Tibial nerve (tissue), 4 donors: Measurements from ENCODE around the gene PRR16. TPM values are rescaled to one million over a fixed set of nuclear protein-coding genes. Genes with fewer than 3 reads are reported as not detected.

Experiments
- DNase-seq, 2 donors: peaks; one replicate each; pipeline ENCODE4 v3.0.0-alpha.2; 2019; ENCODE audit warnings: low spot score in 2 of 2
- H3K27ac ChIP-seq, 4 donors: fragments of 200-600 bp; sonication (generic) in 3 of 4; one replicate each; pipeline ENCODE4 v1.5.1; 2017 to 2019; ENCODE audit warnings: mild to moderate bottlenecking in 1 of 4
- H3K27me3 ChIP-seq, 2 donors: fragments of 200-600 bp; sonication (generic) in 1 of 2; one replicate each; pipeline versions ENCODE4 v1.5.1 to v1.6.0; 2017 to 2019
- H3K36me3 ChIP-seq, 3 donors: fragments of 200-600 bp; sonication (generic); one replicate each; pipeline ENCODE4 v1.5.1; 2018 to 2019
- H3K4me1 ChIP-seq, 4 donors: fragments of 200-600 bp; sonication (generic) in 3 of 4; one replicate each; pipeline ENCODE4 v1.5.1; 2017 to 2019
- H3K4me3 ChIP-seq, 4 donors: fragments of 200-600 bp; sonication (generic) in 3 of 4; one replicate each; pipeline ENCODE4 v1.5.1; 2017 to 2019; ENCODE audit warnings: mild to moderate bottlenecking in 1 of 4, moderate library complexity in 1 of 4
- H3K9me3 ChIP-seq, 4 donors: fragments of 200-600 bp; sonication (generic) in 3 of 4; one replicate each; pipeline ENCODE4 v1.5.1; 2017 to 2019
- EP300 ChIP-seq, 2 donors: sonication (generic); formaldehyde crosslinking; IDR thresholded peaks; one replicate each; pipeline ENCODE4 v1.6.1; 2017; ENCODE audit warnings: antibody characterized with exemption in 2 of 2, mild to moderate bottlenecking in 1 of 2
- POLR2A ChIP-seq, 2 donors: fragments of 450-650 bp; IDR thresholded peaks; one replicate each; pipeline ENCODE4 v1.6.1; 2017; ENCODE audit warnings: antibody characterized with exemption in 2 of 2, mild to moderate bottlenecking in 2 of 2, moderate library complexity in 2 of 2
- WGBS, 2 donors: methylation state at CpG; one replicate each; pipeline ENCODE4 v1.1.5; 2018; 5-methylcytosine and 5-hydroxymethylcytosine counted together
- total RNA-seq, 4 donors: library from RNA; depleted of rRNA; stranded (reverse); fragments of >200 nt; gene quantifications; one replicate each; pipeline ENCODE4 v1.1.0, GENCODE V29; 2016
- TF ChIP-seq, protein P1 (sequence below), 5 experiments: fragments of 200-600 bp in 3 of 5; fragments of 450-650 bp in 2 of 5; sonication (generic) in 3 of 5; IDR thresholded peaks; one replicate each; pipeline ENCODE4 v1.5.1; 2016 to 2019; ENCODE audit warnings: antibody characterized with exemption in 5 of 5, mild to moderate bottlenecking in 3 of 5, moderate library complexity in 2 of 5

Gene PRR16
- total RNA-seq, 4 donors from 2014 or later = 2.1 to 5.1 (median 2.5) TPM; not detected in 1

DNA sequence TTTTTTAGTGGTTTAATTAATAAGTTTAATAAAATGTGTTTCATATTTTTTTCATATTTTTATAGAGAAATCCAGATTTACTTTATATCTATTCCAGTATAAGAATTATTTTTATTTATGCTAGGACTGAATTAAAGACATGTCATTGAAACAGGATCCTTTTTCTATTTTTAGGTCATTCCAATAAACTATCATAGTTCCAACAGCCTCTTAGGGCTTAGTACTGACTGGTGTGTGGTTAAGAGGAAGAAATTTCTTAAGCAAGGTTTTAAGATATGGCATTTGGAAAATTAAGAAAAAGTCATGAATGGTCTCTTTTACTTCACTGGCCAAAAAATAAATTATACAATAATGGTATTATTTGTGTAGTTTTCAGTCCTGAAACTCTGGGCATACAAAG lies 31.2 kb upstream of the PRR16 start:
- TF ChIP-seq POLR2A (IDR thresholded peaks at IDR 0.05) = no peak
- TF ChIP-seq EP300 (IDR thresholded peaks at IDR 0.05) = no peak
- TF ChIP-seq, protein P1, sequence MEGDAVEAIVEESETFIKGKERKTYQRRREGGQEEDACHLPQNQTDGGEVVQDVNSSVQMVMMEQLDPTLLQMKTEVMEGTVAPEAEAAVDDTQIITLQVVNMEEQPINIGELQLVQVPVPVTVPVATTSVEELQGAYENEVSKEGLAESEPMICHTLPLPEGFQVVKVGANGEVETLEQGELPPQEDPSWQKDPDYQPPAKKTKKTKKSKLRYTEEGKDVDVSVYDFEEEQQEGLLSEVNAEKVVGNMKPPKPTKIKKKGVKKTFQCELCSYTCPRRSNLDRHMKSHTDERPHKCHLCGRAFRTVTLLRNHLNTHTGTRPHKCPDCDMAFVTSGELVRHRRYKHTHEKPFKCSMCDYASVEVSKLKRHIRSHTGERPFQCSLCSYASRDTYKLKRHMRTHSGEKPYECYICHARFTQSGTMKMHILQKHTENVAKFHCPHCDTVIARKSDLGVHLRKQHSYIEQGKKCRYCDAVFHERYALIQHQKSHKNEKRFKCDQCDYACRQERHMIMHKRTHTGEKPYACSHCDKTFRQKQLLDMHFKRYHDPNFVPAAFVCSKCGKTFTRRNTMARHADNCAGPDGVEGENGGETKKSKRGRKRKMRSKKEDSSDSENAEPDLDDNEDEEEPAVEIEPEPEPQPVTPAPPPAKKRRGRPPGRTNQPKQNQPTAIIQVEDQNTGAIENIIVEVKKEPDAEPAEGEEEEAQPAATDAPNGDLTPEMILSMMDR (IDR thresholded peaks at IDR 0.05) = no peak
- no peak for DNase-seq
- Histone ChIP-seq H3K4me1 (no peaks in the 10 kb centered on the region), H3K36me3 (no peaks in the 10 kb centered on the region), H3K4me3 (no peak overlapping the region), H3K9me3 (peaks cover 0 to 18% (median 1%) of the 10 kb centered on the region in 4 donors), H3K27me3 (no peaks in the 10 kb centered on the region), H3K27ac (no peak overlapping the region)

DNA sequence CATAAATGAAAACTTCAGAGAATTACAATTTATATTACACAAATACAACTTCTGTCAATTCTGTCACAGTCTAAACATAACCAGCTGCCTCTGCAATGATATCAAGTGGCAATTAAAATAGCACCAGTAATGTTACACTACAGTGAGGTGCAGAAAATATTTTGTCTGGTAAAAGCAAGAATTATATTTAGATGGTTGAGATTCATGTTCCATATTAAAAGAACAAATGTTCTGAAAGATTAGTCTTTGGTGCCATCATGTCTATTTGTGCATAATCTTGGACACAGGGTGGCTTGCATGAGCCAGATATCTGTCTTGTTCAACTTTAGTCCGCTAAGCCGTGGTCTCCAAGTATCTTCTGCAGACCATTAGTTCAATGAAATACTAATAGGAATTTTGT lies 29.0 kb upstream of the PRR16 start:
- TF ChIP-seq, protein P1 (IDR thresholded peaks at IDR 0.05) = no peak
- TF ChIP-seq POLR2A (IDR thresholded peaks at IDR 0.05) = no peak
- TF ChIP-seq EP300 (IDR thresholded peaks at IDR 0.05) = no peak
- Histone ChIP-seq H3K36me3 (no peaks in the 10 kb centered on the region), H3K4me1 (no peaks in the 10 kb centered on the region), H3K27ac (no peak overlapping the region), H3K9me3 (peaks cover 0 to 10% (median under 1%) of the 10 kb centered on the region in 4 donors), H3K27me3 (no peaks in the 10 kb centered on the region), H3K4me3 (no peak overlapping the region)
- DNase-seq = no peak
- 92 to 93% methylated on average over 2 of the region's 2 CpGs for WGBS, 2 donors

DNA sequence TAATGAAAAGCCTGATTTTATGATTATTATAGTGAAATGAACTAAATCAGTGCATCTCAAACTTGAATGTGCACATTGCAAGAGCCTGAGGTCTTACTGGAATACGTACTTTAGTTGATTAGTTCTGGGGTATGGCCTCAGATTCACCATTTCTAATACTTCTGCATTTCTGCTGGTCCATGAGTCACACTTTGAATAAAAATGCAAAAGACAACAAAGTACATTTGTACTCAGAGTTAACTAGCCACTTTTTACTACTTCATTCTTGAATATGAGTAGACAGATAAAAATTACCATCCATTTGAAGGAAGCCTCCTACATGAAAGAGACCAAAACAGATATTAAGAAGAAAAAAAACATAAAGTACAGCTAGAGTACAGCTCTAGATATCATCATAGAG lies 27.1 kb upstream of the PRR16 start:
- Histone ChIP-seq H3K27ac (no peak overlapping the region), H3K36me3 (no peaks in the 10 kb centered on the region), H3K27me3 (no peaks in the 10 kb centered on the region), H3K4me3 (no peak overlapping the region), H3K9me3 (no peaks in the 10 kb centered on the region), H3K4me1 (no peaks in the 10 kb centered on the region)
- TF ChIP-seq EP300 (IDR thresholded peaks at IDR 0.05) (no peak), POLR2A (IDR thresholded peaks at IDR 0.05) (no peak)
- TF ChIP-seq, protein P1 (IDR thresholded peaks at IDR 0.05) = no peak
- DNase-seq = no peak
- WGBS, 2 donors = 71 to 88% methylated on average over 1 of the region's 1 CpG

DNA sequence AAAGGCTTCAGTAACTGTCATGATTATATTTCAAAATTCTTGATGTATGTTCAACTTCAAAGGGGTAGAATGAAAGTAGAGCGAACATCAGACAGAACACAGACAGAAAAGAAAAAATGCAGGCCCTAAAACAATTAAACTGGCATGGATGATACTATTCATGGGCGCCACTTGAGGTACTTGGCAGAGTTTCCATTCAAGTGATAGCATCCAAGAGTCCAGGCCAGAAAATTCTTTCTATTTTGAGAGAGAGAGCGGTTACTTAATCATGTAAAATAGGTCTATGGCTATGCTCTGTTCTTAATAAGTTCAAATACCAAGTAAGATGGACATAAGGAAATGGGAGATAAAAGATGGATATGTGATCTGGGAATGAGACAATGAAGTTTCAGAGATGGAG lies 21.4 kb upstream of the PRR16 start:
- no peak for TF ChIP-seq POLR2A (IDR thresholded peaks at IDR 0.05)
- TF ChIP-seq, protein P1 (IDR thresholded peaks at IDR 0.05) = no peak
- no peak for TF ChIP-seq EP300 (IDR thresholded peaks at IDR 0.05)
- 91 to 93% methylated on average over 3 of the region's 3 CpGs for WGBS, 2 donors
- no peak for DNase-seq

DNA sequence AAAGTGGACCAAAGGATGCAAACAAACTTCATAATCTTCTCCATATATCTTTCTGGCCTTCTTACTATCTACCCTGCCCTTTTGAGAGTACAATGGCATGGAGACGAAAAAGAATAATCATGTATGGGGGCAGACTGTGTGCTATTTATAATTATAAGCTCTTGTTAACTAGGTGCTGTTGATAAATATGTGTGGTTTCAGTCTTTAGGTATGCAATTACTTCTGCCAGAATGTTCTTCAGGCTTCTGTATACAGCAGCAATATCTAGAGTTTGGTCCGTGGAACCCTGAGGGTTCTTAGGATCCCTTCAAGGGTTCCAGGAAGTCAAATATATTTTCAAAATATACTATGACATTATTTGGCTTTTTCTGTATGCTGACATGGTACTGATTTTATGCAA lies 20.5 kb upstream of the PRR16 start:
- WGBS, 2 donors = 92 to 93% methylated on average over 2 of the region's 2 CpGs
- Histone ChIP-seq H3K4me3 (no peak overlapping the region), H3K9me3 (no peaks in the 10 kb centered on the region), H3K4me1 (no peaks in the 10 kb centered on the region), H3K27me3 (no peaks in the 10 kb centered on the region), H3K36me3 (no peaks in the 10 kb centered on the region), H3K27ac (no peak overlapping the region)
- TF ChIP-seq, protein P1 (IDR thresholded peaks at IDR 0.05) = no peak
- TF ChIP-seq EP300 (IDR thresholded peaks at IDR 0.05) (no peak), POLR2A (IDR thresholded peaks at IDR 0.05) (no peak)
- DNase-seq = no peak

More for the DNA sequence above, 21.4 kb upstream of the PRR16 start:
- Histone ChIP-seq H3K9me3 (no peaks in the 10 kb centered on the region), H3K4me3 (no peak overlapping the region), H3K27ac (no peak overlapping the region), H3K36me3 (no peaks in the 10 kb centered on the region), H3K27me3 (no peaks in the 10 kb centered on the region), H3K4me1 (no peaks in the 10 kb centered on the region)
